CD4-positive, alpha-beta memory T cell (primary cell): ENCODE measurements around the gene ASRGL1. TPM values are rescaled to one million over a fixed set of nuclear protein-coding genes. Genes with fewer than 3 reads are reported as not detected.

Experiments
- CTCF ChIA-PET: fragments of 350-600 bp; sonication (Branson Sonifier 250); formaldehyde crosslinking; loops from one replicate; lab custom pipeline; 2021; ENCODE audit warnings: inconsistent platforms; ENCODE audit not compliant: partially characterized antibody; lab: Charles Lee
- POLR2A ChIA-PET: fragments of 350-600 bp; sonication (Branson Sonifier 250); formaldehyde crosslinking; loops from one replicate; lab custom pipeline; 2021; ENCODE audit not compliant: partially characterized antibody; lab: Charles Lee
- DNase-seq, 5 donors: peaks; one replicate each; pipeline versions ENCODE4 v3.0.0 to v3.0.0-alpha.2; 2020 to 2022; ENCODE audit warnings: mixed read lengths in 1 of 5
- H3K27ac ChIP-seq: one replicate; pipeline ENCODE4 v1.7.0; 2013; ENCODE audit warnings: low read depth, low read length
- H3K27me3 ChIP-seq: 2 replicates; pipeline ENCODE4 v1.7.0; 2013; ENCODE audit warnings: mild to moderate bottlenecking, low read length, moderate library complexity; ENCODE audit not compliant: insufficient read depth
- H3K36me3 ChIP-seq: 2 replicates; pipeline ENCODE4 v1.7.0; 2013; ENCODE audit warnings: mild to moderate bottlenecking, low read length, moderate library complexity; ENCODE audit not compliant: insufficient read depth
- H3K4me1 ChIP-seq: 2 replicates; pipeline ENCODE4 v1.7.0; 2013; ENCODE audit warnings: mild to moderate bottlenecking, low read length, moderate library complexity; ENCODE audit not compliant: insufficient read depth
- H3K4me3 ChIP-seq, 2 donors: one replicate each; pipeline ENCODE4 v1.7.0; 2013; ENCODE audit warnings: low read length in 2 of 2, mild to moderate bottlenecking in 1 of 2
- H3K9me3 ChIP-seq, 2 donors: one replicate each; pipeline ENCODE4 v1.7.0; 2013; ENCODE audit warnings: low read length in 2 of 2, control low read depth in 1 of 2; ENCODE audit not compliant: control insufficient read depth in 1 of 2
- H3K27ac Mint-ChIP-seq, 7 donors: one replicate each; pipeline ENCODE4 v1.8.0; 2020 to 2021; ENCODE audit warnings: mixed read lengths in 7 of 7, mild to moderate bottlenecking in 6 of 7, inconsistent platforms in 3 of 7, moderate library complexity in 3 of 7
- H3K27me3 Mint-ChIP-seq, 2 donors: one replicate each; pipeline ENCODE4 v1.8.0; 2020 to 2021; ENCODE audit warnings: mixed read lengths in 2 of 2
- H3K36me3 Mint-ChIP-seq, 2 donors: one replicate each; pipeline ENCODE4 v1.8.0; 2020 to 2021; ENCODE audit warnings: mixed read lengths in 2 of 2, inconsistent platforms in 1 of 2, mild to moderate bottlenecking in 1 of 2
- H3K4me1 Mint-ChIP-seq, 4 donors: one replicate each; pipeline ENCODE4 v1.8.0; 2020 to 2021; ENCODE audit warnings: mixed read lengths in 4 of 4, mild to moderate bottlenecking in 1 of 4
- H3K4me3 Mint-ChIP-seq, 8 donors: one replicate each; pipeline ENCODE4 v1.8.0; 2020 to 2021; ENCODE audit warnings: mixed read lengths in 8 of 8, mild to moderate bottlenecking in 7 of 8, moderate library complexity in 6 of 8, inconsistent platforms in 3 of 8
- H3K9me3 Mint-ChIP-seq, 8 donors: one replicate each; pipeline ENCODE4 v1.8.0; 2020 to 2021; ENCODE audit warnings: mixed read lengths in 8 of 8, mild to moderate bottlenecking in 5 of 8, inconsistent platforms in 3 of 8, moderate library complexity in 1 of 8
- intact Hi-C: fragments of 100-400 bp; cut with micrococcal nuclease; formaldehyde crosslinking; loops from one replicate; pipeline ENCODE4 v1.15.1; 2023
- polyA plus RNA-seq, 2 donors: library from polyadenylated mRNA; unstranded; fragments of 300-500 nt; fragmentation: Illumina TruSeq; gene quantifications; one replicate each; pipeline ENCODE4 v1.2.3, GENCODE V29; 2021
- total RNA-seq, 2 experiments: library from RNA; stranded (reverse); gene quantifications; one replicate each; pipeline ENCODE4 v1.2.3, GENCODE V29; 2021

Gene ASRGL1
- total and polyA plus RNA-seq, 4 experiments from 2014 or later: 1.2 to 2.1 (median 1.6) TPM

- no peaks in the 10 kb centered on the region for H3K27me3 ChIP-seq
- no peaks in the 10 kb centered on the region for H3K36me3 ChIP-seq
- no peaks in the 10 kb centered on the region for H3K36me3 Mint-ChIP-seq
- H3K4me3 Mint-ChIP-seq: no peak overlapping the region
- H3K4me1 ChIP-seq: no peaks in the 10 kb centered on the region
- peaks cover 1 to 9% (median 7%) of the 10 kb centered on the region in 4 donors for H3K4me1 Mint-ChIP-seq
- ChIA-PET POLR2A (no interaction called here), CTCF (interaction anchor here (1.0 to 2.2 kb wide), 4 partner anchors 9 to 125 kb away, joined by 3 to 5 read pairs (median 4); no protein-coding TSS in a partner anchor)
- DNase-seq: no peak
- no peak overlapping the region for H3K4me3 ChIP-seq
- no peaks in the 10 kb centered on the region for H3K27me3 Mint-ChIP-seq
- intact Hi-C loops: no loop called here
- H3K27ac ChIP-seq: no peak overlapping the region
- H3K9me3 ChIP-seq: no peaks in the 10 kb centered on the region
- H3K9me3 Mint-ChIP-seq: peaks cover 0 to 2% (median 0%) of the 10 kb centered on the region in 8 donors
- peak overlapping the region in 2 of 7 donors; percentile 60 to 72 for H3K27ac Mint-ChIP-seq
These were observed 98.8 kb downstream of the ASRGL1 start for GRCh38 chr11:62435846-62436660.

- H3K27me3 Mint-ChIP-seq: no peaks in the 10 kb centered on the region
- intact Hi-C loops: no loop called here
- Histone ChIP-seq H3K9me3 (no peaks in the 10 kb centered on the region), H3K4me1 (no peaks in the 10 kb centered on the region), H3K27ac (no peak overlapping the region), H3K36me3 (no peaks in the 10 kb centered on the region), H3K4me3 (no peak overlapping the region), H3K27me3 (no peaks in the 10 kb centered on the region)
- POLR2A ChIA-PET: no interaction called here
- peaks cover 0 to 2% (median 0%) of the 10 kb centered on the region in 8 donors for H3K9me3 Mint-ChIP-seq
- no peaks in the 10 kb centered on the region for H3K36me3 Mint-ChIP-seq
- H3K4me3 Mint-ChIP-seq: no peak overlapping the region
- peak overlapping the region in 1 of 7 donors; percentile 42 for H3K27ac Mint-ChIP-seq
- CTCF ChIA-PET: interaction anchor here (1.1 kb wide), 1 partner anchor 105 kb away, joined by 3 read pairs; no protein-coding TSS in a partner anchor
- DNase-seq: no peak
- H3K4me1 Mint-ChIP-seq: peaks cover 0 to 9% (median 2%) of the 10 kb centered on the region in 4 donors
These were observed 100.4 kb downstream of the ASRGL1 start for GRCh38 chr11:62437616-62438015.

GRCh38 chr11:62438641-62439040 lies 101.4 kb downstream of the ASRGL1 start:
- Histone ChIP-seq H3K9me3 (no peaks in the 10 kb centered on the region), H3K27ac (no peak overlapping the region), H3K27me3 (no peaks in the 10 kb centered on the region), H3K36me3 (no peaks in the 10 kb centered on the region), H3K4me3 (no peak overlapping the region), H3K4me1 (no peaks in the 10 kb centered on the region)
- Mint-ChIP-seq H3K27me3 (no peaks in the 10 kb centered on the region), H3K9me3 (peaks cover 0 to 2% (median 0%) of the 10 kb centered on the region in 8 donors), H3K4me3 (no peak overlapping the region), H3K4me1 (peaks cover 0 to 9% (median 2%) of the 10 kb centered on the region in 4 donors), H3K36me3 (no peaks in the 10 kb centered on the region), H3K27ac (no peak overlapping the region)
- intact Hi-C loops: no loop called here
- no peak for DNase-seq
- POLR2A ChIA-PET: no interaction called here
- CTCF ChIA-PET: no interaction called here

- H3K4me1 ChIP-seq: peaks cover 7% of the 10 kb centered on the region
- H3K4me3 Mint-ChIP-seq: no peak overlapping the region
- ChIA-PET POLR2A (no interaction called here), CTCF (no interaction called here)
- no peaks in the 10 kb centered on the region for H3K9me3 ChIP-seq
- peaks cover 0 to 2% (median 0%) of the 10 kb centered on the region in 8 donors for H3K9me3 Mint-ChIP-seq
- no peak overlapping the region for H3K27ac ChIP-seq
- H3K36me3 Mint-ChIP-seq: no peaks in the 10 kb centered on the region
- intact Hi-C loops: no loop called here
- H3K27ac Mint-ChIP-seq: peak overlapping the region in 1 of 7 donors; percentile 5
- no peak overlapping the region for H3K4me3 ChIP-seq
- H3K27me3 ChIP-seq: no peaks in the 10 kb centered on the region
- no peak for DNase-seq
- no peaks in the 10 kb centered on the region for H3K36me3 ChIP-seq
- peaks cover 0 to 7% (median 5%) of the 10 kb centered on the region in 4 donors for H3K4me1 Mint-ChIP-seq
- peaks cover 0 to 1% of the 10 kb centered on the region in 2 donors for H3K27me3 Mint-ChIP-seq
These were observed 102.7 kb downstream of the ASRGL1 start for GRCh38 chr11:62439785-62440602.

Other genes with a start within 250 kb of the ASRGL1 start
- 10 to 100 TPM; 28.4 to 32.1 TPM for gene INCENP, start 213.4 kb upstream of the ASRGL1 start, total RNA-seq
- gene INCENP, start 213.4 kb upstream of the ASRGL1 start, polyA plus RNA-seq: 1 to 10 TPM in 1 of 2 donors, not detected in 1; 2.7 TPM
- not detected for gene SCGB1D1, start 147.2 kb upstream of the ASRGL1 start, total RNA-seq
- not detected for gene SCGB1D1, start 147.2 kb upstream of the ASRGL1 start, polyA plus RNA-seq
- gene SCGB2A1, start 128.8 kb upstream of the ASRGL1 start, total RNA-seq: not detected
- not detected for gene SCGB2A1, start 128.8 kb upstream of the ASRGL1 start, polyA plus RNA-seq
- not detected for gene SCGB1D2, start 95.2 kb upstream of the ASRGL1 start, total RNA-seq
- gene SCGB1D2, start 95.2 kb upstream of the ASRGL1 start, polyA plus RNA-seq: not detected
- not detected for gene SCGB2A2, start 67.3 kb upstream of the ASRGL1 start, total RNA-seq
- gene SCGB2A2, start 67.3 kb upstream of the ASRGL1 start, polyA plus RNA-seq: not detected
- gene SCGB1D4, start 38.4 kb upstream of the ASRGL1 start, total RNA-seq: not detected
- gene SCGB1D4, start 38.4 kb upstream of the ASRGL1 start, polyA plus RNA-seq: not detected
- not detected for gene SCGB1A1, start 81.6 kb downstream of the ASRGL1 start, total RNA-seq
- not detected for gene SCGB1A1, start 81.6 kb downstream of the ASRGL1 start, polyA plus RNA-seq
- 100 to 1,000 TPM; 559 to 573 TPM for gene AHNAK, start 209.4 kb downstream of the ASRGL1 start, total RNA-seq
- gene AHNAK, start 209.4 kb downstream of the ASRGL1 start, polyA plus RNA-seq: 100 to 1,000 TPM in 1 of 2 donors, 10 to 100 TPM in 1; 23.5 to 186 TPM
- 1,000 to 10,000 TPM; 1,815 to 1,855 TPM for gene EEF1G, start 236.4 kb downstream of the ASRGL1 start, total RNA-seq
- 1,000 to 10,000 TPM; 1,453 to 1,910 TPM for gene EEF1G, start 236.4 kb downstream of the ASRGL1 start, polyA plus RNA-seq